NT2/D1 (cell line): Measurements from ENCODE around the gene CCSER1.

Experiments used
- DNase-seq: peaks from one replicate; pipeline ENCODE4 v3.0.0-alpha.2; 2011; ENCODE audit warnings: low read depth, low spot score
- H3K27me3 ChIP-seq: 2 replicates; pipeline ENCODE4 v1.6.0; 2011; ENCODE audit warnings: mild to moderate bottlenecking; ENCODE audit not compliant: insufficient read length, insufficient read depth
- H3K36me3 ChIP-seq: 2 replicates; pipeline ENCODE4 v1.6.1; 2011; ENCODE audit warnings: mild to moderate bottlenecking, low read length, mixed read lengths; ENCODE audit not compliant: insufficient read depth, insufficient read length
- H3K4me1 ChIP-seq: 2 replicates; pipeline ENCODE4 v1.5.1; 2011; ENCODE audit not compliant: insufficient read depth, insufficient read length
- H3K4me3 ChIP-seq: 2 replicates; pipeline ENCODE4 v1.5.1; 2011; ENCODE audit warnings: low read depth; ENCODE audit not compliant: insufficient read length
- H3K9ac ChIP-seq: 2 replicates; pipeline ENCODE4 v1.6.0; 2011; ENCODE audit warnings: low read depth; ENCODE audit not compliant: insufficient read length
- H3K9me3 ChIP-seq: 2 replicates; pipeline ENCODE4 v1.5.1; 2011; ENCODE audit warnings: mild to moderate bottlenecking, low read length; ENCODE audit not compliant: insufficient read depth
- SUZ12 ChIP-seq: IDR thresholded peaks from 2 replicates; pipeline ENCODE4 v1.6.1; 2011; ENCODE audit not compliant: insufficient read length, insufficient read depth; ENCODE audit errors: extremely low read depth
- YY1 ChIP-seq: IDR thresholded peaks from 2 replicates; pipeline ENCODE4 v1.6.1; 2011; ENCODE audit not compliant: insufficient read length, insufficient read depth
- ZNF274 ChIP-seq: IDR thresholded peaks from 2 replicates; pipeline ENCODE4 v1.6.1; 2011; ENCODE audit warnings: mild to moderate bottlenecking, low read depth, low read length

Gene CCSER1

GRCh38 chr4:90544532-90545045, 417.4 kb downstream of the CCSER1 start:
- TF ChIP-seq ZNF274 (no peak), YY1 (no peak), SUZ12 (no peak)
- Histone ChIP-seq H3K36me3 (no peaks in the 10 kb centered on the region), H3K9me3 (no peaks in the 10 kb centered on the region), H3K4me3 (no peak overlapping the region), H3K27me3 (no peaks in the 10 kb centered on the region), H3K4me1 (no peaks in the 10 kb centered on the region), H3K9ac (no peak overlapping the region)
- no peak for DNase-seq

- DNase-seq = no peak
- no peaks in the 10 kb centered on the region for H3K36me3 ChIP-seq
- H3K9me3 ChIP-seq = no peaks in the 10 kb centered on the region
- no peaks in the 10 kb centered on the region for H3K27me3 ChIP-seq
- no peak overlapping the region for H3K9ac ChIP-seq
- no peak for TF ChIP-seq YY1
- TF ChIP-seq ZNF274 = no peak
- TF ChIP-seq SUZ12 = no peak
- H3K4me1 ChIP-seq = no peaks in the 10 kb centered on the region
- H3K4me3 ChIP-seq = no peak overlapping the region
Measured at GRCh38 chr4:90545380-90545779, 418.2 kb downstream of the CCSER1 start.

DNA sequence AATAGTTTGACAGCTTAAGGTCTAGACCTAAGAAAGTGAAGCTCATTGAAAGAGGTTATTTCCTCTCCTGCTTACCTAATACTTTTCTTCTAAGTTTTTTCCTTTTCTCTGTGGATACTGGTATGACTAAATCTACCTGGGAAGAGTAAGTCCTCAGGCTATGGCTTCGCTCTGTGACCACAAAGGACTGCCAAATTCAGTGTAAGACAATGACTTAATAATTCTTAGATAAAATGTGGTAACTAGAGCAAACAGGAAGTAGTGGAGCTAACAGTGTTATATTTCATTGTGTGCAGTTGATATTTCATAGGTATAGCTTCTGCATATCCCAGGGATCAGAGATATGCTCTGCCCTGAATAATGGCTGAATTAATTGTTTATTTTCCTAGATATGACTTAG, 418.9 kb downstream of the CCSER1 start:
- Histone ChIP-seq H3K36me3 (no peaks in the 10 kb centered on the region), H3K9me3 (no peaks in the 10 kb centered on the region), H3K4me3 (no peak overlapping the region), H3K9ac (no peak overlapping the region), H3K27me3 (no peaks in the 10 kb centered on the region), H3K4me1 (no peaks in the 10 kb centered on the region)
- no peak for DNase-seq
- TF ChIP-seq SUZ12 (no peak), ZNF274 (no peak), YY1 (no peak)

GRCh38 chr4:90570615-90571014, 443.4 kb downstream of the CCSER1 start:
- no peak for DNase-seq
- Histone ChIP-seq H3K9ac (no peak overlapping the region), H3K4me3 (no peak overlapping the region), H3K36me3 (no peaks in the 10 kb centered on the region), H3K9me3 (no peaks in the 10 kb centered on the region), H3K4me1 (no peaks in the 10 kb centered on the region), H3K27me3 (no peaks in the 10 kb centered on the region)
- no peak for TF ChIP-seq SUZ12
- no peak for TF ChIP-seq YY1
- no peak for TF ChIP-seq ZNF274

DNA sequence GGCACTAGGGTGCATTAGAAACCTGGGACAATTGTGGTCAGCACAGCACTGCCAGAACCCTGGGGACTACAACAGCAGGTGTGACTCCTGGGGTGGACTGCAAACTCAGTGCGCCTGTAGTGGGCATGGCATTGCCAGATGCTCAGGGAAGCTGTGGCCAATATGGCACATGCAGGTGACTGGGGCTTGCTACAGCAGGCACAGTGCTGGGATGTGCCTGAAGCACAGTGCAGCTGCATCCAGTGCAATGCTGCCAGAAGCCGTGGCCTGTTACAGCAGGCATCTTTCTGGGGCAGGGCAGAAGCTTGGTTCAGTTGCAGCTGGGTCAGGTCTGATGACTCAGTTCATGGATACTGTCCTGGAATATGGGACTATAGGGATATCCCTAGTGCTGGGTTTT, 445.8 kb downstream of the CCSER1 start:
- Histone ChIP-seq H3K9ac (no peak overlapping the region), H3K4me1 (no peaks in the 10 kb centered on the region), H3K9me3 (no peaks in the 10 kb centered on the region), H3K36me3 (no peaks in the 10 kb centered on the region), H3K4me3 (no peak overlapping the region), H3K27me3 (no peaks in the 10 kb centered on the region)
- no peak for DNase-seq
- no peak for TF ChIP-seq ZNF274

GRCh38 chr4:90575371-90575770, 448.2 kb downstream of the CCSER1 start:
- no peaks in the 10 kb centered on the region for H3K36me3 ChIP-seq
- no peaks in the 10 kb centered on the region for H3K27me3 ChIP-seq
- H3K4me1 ChIP-seq = no peaks in the 10 kb centered on the region
- H3K9me3 ChIP-seq = no peaks in the 10 kb centered on the region
- TF ChIP-seq SUZ12 = no peak
- TF ChIP-seq YY1 = no peak
- no peak for TF ChIP-seq ZNF274
- no peak overlapping the region for H3K9ac ChIP-seq
- DNase-seq = no peak
- no peak overlapping the region for H3K4me3 ChIP-seq

GRCh38 chr4:90580326-90580725, 453.1 kb downstream of the CCSER1 start:
- DNase-seq = no peak
- TF ChIP-seq SUZ12 = no peak
- TF ChIP-seq ZNF274 = no peak
- no peak for TF ChIP-seq YY1
- H3K4me3 ChIP-seq = no peak overlapping the region
- H3K9me3 ChIP-seq = no peaks in the 10 kb centered on the region
- no peaks in the 10 kb centered on the region for H3K27me3 ChIP-seq
- H3K9ac ChIP-seq = no peak overlapping the region
- H3K4me1 ChIP-seq = no peaks in the 10 kb centered on the region
- no peaks in the 10 kb centered on the region for H3K36me3 ChIP-seq

DNA sequence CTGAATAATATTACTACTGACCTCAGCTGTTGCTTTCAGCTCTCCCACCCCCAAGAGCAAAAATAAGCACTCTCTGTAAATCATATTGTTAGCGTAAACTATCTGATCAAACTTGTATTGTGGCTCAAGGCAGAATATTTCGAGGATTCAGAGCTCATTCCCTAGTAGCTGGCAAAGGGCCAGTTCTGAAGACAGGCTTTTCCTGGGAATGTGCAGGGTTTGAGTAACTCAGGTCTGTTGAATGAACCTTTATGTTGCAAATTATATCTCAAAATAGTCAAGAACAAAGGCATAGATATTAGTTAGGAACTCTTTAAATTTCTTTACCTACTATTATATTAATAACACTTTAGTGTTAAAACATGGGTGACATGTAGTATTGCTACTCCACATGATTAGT, 454.9 kb downstream of the CCSER1 start:
- Histone ChIP-seq H3K9ac (no peak overlapping the region), H3K9me3 (no peaks in the 10 kb centered on the region), H3K27me3 (no peaks in the 10 kb centered on the region), H3K4me3 (no peak overlapping the region), H3K4me1 (no peaks in the 10 kb centered on the region), H3K36me3 (no peaks in the 10 kb centered on the region)
- TF ChIP-seq ZNF274 (no peak), YY1 (no peak), SUZ12 (no peak)
- DNase-seq = no peak
